Raji (cell line): ENCODE data around the gene IGFBP3.

Source experiments
- POLR2A ChIP-seq: IDR thresholded peaks from 2 replicates; pipeline ENCODE4 v1.6.1; 2011; ENCODE audit warnings: low read depth, low read length, control low read depth; ENCODE audit not compliant: insufficient read depth

The IGFBP3 gene

GRCh38 chr7:45930967-45931366, 9.9 kb upstream of the IGFBP3 start:
- no peak for TF ChIP-seq POLR2A

GRCh38 chr7:45927721-45928120, 6.6 kb upstream of the IGFBP3 start:
- no peak for TF ChIP-seq POLR2A

GRCh38 chr7:45924283-45924682, 3.2 kb upstream of the IGFBP3 start:
- no peak for TF ChIP-seq POLR2A

- TF ChIP-seq POLR2A = no peak
These were observed 2.7 kb upstream of the IGFBP3 start for GRCh38 chr7:45923818-45924217.

GRCh38 chr7:45923290-45923689, 2.2 kb upstream of the IGFBP3 start:
- no peak for TF ChIP-seq POLR2A

GRCh38 chr7:45922810-45923209, 1.7 kb upstream of the IGFBP3 start:
- TF ChIP-seq POLR2A = no peak

GRCh38 chr7:45921699-45922519, 837 bp upstream of the IGFBP3 start:
- no peak for TF ChIP-seq POLR2A

GRCh38 chr7:45921381-45921698, 268 bp upstream of the IGFBP3 start:
- no peak for TF ChIP-seq POLR2A

GRCh38 chr7:45919993-45920459, 1.0 kb downstream of the IGFBP3 start:
- TF ChIP-seq POLR2A = no peak

GRCh38 chr7:45919231-45919784, 1.8 kb downstream of the IGFBP3 start:
- no peak for TF ChIP-seq POLR2A

GRCh38 chr7:45918556-45918955, 2.5 kb downstream of the IGFBP3 start:
- no peak for TF ChIP-seq POLR2A

GRCh38 chr7:45917658-45918057, 3.4 kb downstream of the IGFBP3 start:
- TF ChIP-seq POLR2A = no peak

- no peak for TF ChIP-seq POLR2A
These were observed 4.0 kb downstream of the IGFBP3 start for GRCh38 chr7:45917064-45917463.

GRCh38 chr7:45915606-45916005, 5.5 kb downstream of the IGFBP3 start:
- no peak for TF ChIP-seq POLR2A

GRCh38 chr7:45914911-45915310, 6.2 kb downstream of the IGFBP3 start:
- no peak for TF ChIP-seq POLR2A

- no peak for TF ChIP-seq POLR2A
These were observed 8.1 kb downstream of the IGFBP3 start for GRCh38 chr7:45912972-45913371.

GRCh38 chr7:45911311-45911710, 9.8 kb downstream of the IGFBP3 start:
- no peak for TF ChIP-seq POLR2A
